ENCODE measurements around the gene CPNE5. TPM values are rescaled to one million over a fixed set of nuclear protein-coding genes. Genes with fewer than 3 reads are reported as not detected.

CPNE5 gene
- total RNA-seq, 2 experiments from 2014 or later = 0.69 to 1.2 TPM

- H3K36me3 Mint-ChIP-seq (ENCODE audit: low read depth) = peaks cover 52% of the 10 kb centered on the region
- no peak overlapping the region for H3K4me3 Mint-ChIP-seq
- no peaks in the 10 kb centered on the region for H3K9me3 Mint-ChIP-seq
- ChIA-PET POLR2A (interaction anchor here (0.6 to 2.9 kb wide), 4 partner anchors 10 to 326 kb away, joined by 3 to 12 read pairs (median 6); partner anchors contain the start of gene PPIL1), CTCF (interaction anchor here (0.9 to 1.6 kb wide), 4 partner anchors 11 to 154 kb away, joined by 3 to 6 read pairs (median 5); no protein-coding TSS in a partner anchor)
- peaks cover 37% of the 10 kb centered on the region for H3K4me1 Mint-ChIP-seq (ENCODE audit: low read depth)
- H3K27ac Mint-ChIP-seq = no peak overlapping the region
- ATAC-seq (no peak), DNase-seq (no peak)
- TF ChIP-seq CTCF (IDR thresholded peaks at IDR 0.05) = no peak
- intact Hi-C loops (cut with micrococcal nuclease) = no loop called here
- H3K27me3 Mint-ChIP-seq = no peaks in the 10 kb centered on the region
These were observed 24.7 kb upstream of the CPNE5 start for GRCh38 chr6:36863670-36864540.

- TF ChIP-seq CTCF (IDR thresholded peaks at IDR 0.05) = no peak
- ATAC-seq (no peak), DNase-seq (no peak)
- Mint-ChIP-seq H3K4me1 (ENCODE audit: low read depth) (peaks cover 31% of the 10 kb centered on the region), H3K36me3 (ENCODE audit: low read depth) (peaks cover 53% of the 10 kb centered on the region), H3K9me3 (no peaks in the 10 kb centered on the region), H3K4me3 (no peak overlapping the region), H3K27me3 (no peaks in the 10 kb centered on the region), H3K27ac (no peak overlapping the region)
- ChIA-PET POLR2A (interaction anchor here (1.2 kb wide), 1 partner anchor 11 kb away, joined by 7 read pairs; no protein-coding TSS in a partner anchor), CTCF (interaction anchor here (1.5 to 1.6 kb wide), 2 partner anchors 12 to 14 kb away, joined by 4 to 6 read pairs; no protein-coding TSS in a partner anchor)
- intact Hi-C loops (cut with micrococcal nuclease) = no loop called here
These were observed 23.7 kb upstream of the CPNE5 start for GRCh38 chr6:36862848-36863382.

GRCh38 chr6:36862164-36862847 is 23.1 kb upstream of the CPNE5 start:
- H3K9me3 Mint-ChIP-seq = no peaks in the 10 kb centered on the region
- ATAC-seq (no peak), DNase-seq (no peak)
- no peaks in the 10 kb centered on the region for H3K27me3 Mint-ChIP-seq
- CTCF ChIA-PET = no interaction called here
- intact Hi-C loops (cut with micrococcal nuclease) = no loop called here
- H3K4me3 Mint-ChIP-seq = no peak overlapping the region
- POLR2A ChIA-PET = no interaction called here
- H3K36me3 Mint-ChIP-seq (ENCODE audit: low read depth) = peaks cover 48% of the 10 kb centered on the region
- H3K27ac Mint-ChIP-seq = no peak overlapping the region
- no peak for TF ChIP-seq CTCF (IDR thresholded peaks at IDR 0.05)
- H3K4me1 Mint-ChIP-seq (ENCODE audit: low read depth) = peaks cover 25% of the 10 kb centered on the region

- intact Hi-C loops (cut with micrococcal nuclease) = no loop called here
- CTCF ChIA-PET = interaction anchor here (1.2 to 1.5 kb wide), 3 partner anchors 9 to 78 kb away, joined by 3 to 11 read pairs (median 5); no protein-coding TSS in a partner anchor
- H3K9me3 Mint-ChIP-seq = no peaks in the 10 kb centered on the region
- TF ChIP-seq CTCF (IDR thresholded peaks at IDR 0.05) = no peak
- H3K27me3 Mint-ChIP-seq = no peaks in the 10 kb centered on the region
- POLR2A ChIA-PET = interaction anchor here (0.9 to 1.5 kb wide), 2 partner anchors 8 to 13 kb away, joined by 4 to 6 read pairs; no protein-coding TSS in a partner anchor
- ATAC-seq (no peak), DNase-seq (no peak)
- no peak overlapping the region for H3K27ac Mint-ChIP-seq
- peaks cover 9% of the 10 kb centered on the region for H3K4me1 Mint-ChIP-seq (ENCODE audit: low read depth)
- peaks cover 48% of the 10 kb centered on the region for H3K36me3 Mint-ChIP-seq (ENCODE audit: low read depth)
- H3K4me3 Mint-ChIP-seq = no peak overlapping the region
These were observed 20.9 kb upstream of the CPNE5 start for GRCh38 chr6:36860126-36860525.
